A549 (cell line): ENCODE results near the gene KRTAP19-7. TPM values are rescaled to one million over a fixed set of nuclear protein-coding genes. Genes with fewer than 3 reads are reported as not detected.

Experiments used
- ATAC-seq, 2 experiments: fragments of 200-7000 bp in 1 of 2; fragments of >200 bp in 1 of 2; cut with Nextera tagmentation in 1 of 2; cut with Tn5 transposase in 1 of 2; 3 replicates each; pipeline versions ENCODE4 v1.8.0 to v1.9.1; 2018 to 2020; ENCODE audit warnings: mild to moderate bottlenecking in 1 of 2, moderate library complexity in 1 of 2
- CTCF ChIA-PET: fragments of 300-600 bp; sonication (Branson Sonifier 250); formaldehyde crosslinking; extraction: SDS; loops from one replicate; lab custom pipeline; 2021; ENCODE audit warnings: antibody characterized with exemption, inconsistent platforms; lab: Yijun Ruan, JAX
- POLR2A ChIA-PET: fragments of 350-600 bp; formaldehyde crosslinking; extraction: SDS; loops from one replicate; lab custom pipeline; 2021; ENCODE audit warnings: antibody characterized with exemption, inconsistent platforms; lab: Yijun Ruan, JAX
- DNase-seq, 2 experiments: peaks; one replicate each; pipeline versions ENCODE4 v3.0.0 to v3.0.0-alpha.2; 2011 to 2016; ENCODE audit warnings: low read depth in 1 of 2, low spot score in 1 of 2
- FAIRE-seq: peaks from 2 replicates; lab custom pipeline; 2011; peaks lifted over from hg19 to GRCh38; lab: Jason Lieb, UNC
- H3K27ac ChIP-seq, 2 experiments: fragments of >200 bp; sonication (Bioruptor Twin); formaldehyde crosslinking; 3 replicates each; pipeline ENCODE4 v1.5.1; 2016 to 2017
- H3K4me1 ChIP-seq: fragments of >200 bp; sonication (Bioruptor Twin); formaldehyde crosslinking; 3 replicates; pipeline ENCODE4 v1.6.1; 2016
- H3K4me2 ChIP-seq: fragments of >200 bp; sonication (Bioruptor Twin); formaldehyde crosslinking; 3 replicates; pipeline ENCODE4 v1.6.1; 2016
- H3K4me3 ChIP-seq: fragments of >200 bp; sonication (Bioruptor Twin); formaldehyde crosslinking; 3 replicates; pipeline ENCODE4 v1.5.1; 2016
- H3K9me3 ChIP-seq: fragments of >200 bp; sonication (Bioruptor Twin); formaldehyde crosslinking; 3 replicates; pipeline ENCODE4 v1.6.1; 2016
- CBX8 ChIP-seq: fragments of 200-600 bp; sonication (generic); IDR thresholded peaks from 2 replicates; pipeline ENCODE4 v1.6.1; 2016
- EHF ChIP-seq: fragments of 250-450 bp; sonication (Bioruptor Pico); IDR thresholded peaks from 2 replicates; pipeline ENCODE4 v1.5.0; 2020; ENCODE audit warnings: mild to moderate bottlenecking
- EHMT2 ChIP-seq: fragments of 200-600 bp; sonication (generic); IDR thresholded peaks from 2 replicates; pipeline ENCODE4 v1.6.1; 2016; ENCODE audit warnings: antibody characterized with exemption, low read depth, mild to moderate bottlenecking, moderate library complexity
- FOSB ChIP-seq: fragments of 250-450 bp; sonication (Bioruptor Pico); IDR thresholded peaks from 2 replicates; pipeline ENCODE4 v1.5.0; 2020; ENCODE audit warnings: mild to moderate bottlenecking, moderate library complexity
- HDAC2 ChIP-seq: fragments of 200-600 bp; sonication (generic); IDR thresholded peaks from 2 replicates; pipeline ENCODE4 v1.6.1; 2016
- HEYL ChIP-seq: fragments of 250-450 bp; sonication (Bioruptor Pico); IDR thresholded peaks from 2 replicates; pipeline ENCODE4 v1.8.0; 2021; ENCODE audit warnings: mild to moderate bottlenecking, moderate library complexity
- HOXB5 ChIP-seq: fragments of 250-450 bp; sonication (Bioruptor Pico); IDR thresholded peaks from 2 replicates; pipeline ENCODE4 v1.5.0; 2020; ENCODE audit warnings: mild to moderate bottlenecking, moderate library complexity
- JUN ChIP-seq, 2 experiments: fragments of >200 bp; sonication (Bioruptor Twin); formaldehyde crosslinking; IDR thresholded peaks; 2 replicates in 1 of 2; 3 replicates in 1 of 2; pipeline ENCODE4 v1.6.1; 2016 to 2017
- MAFK ChIP-seq: fragments of 450-650 bp; IDR thresholded peaks from 2 replicates; pipeline ENCODE4 v1.6.1; 2014; ENCODE audit not compliant: partially characterized antibody
- MAX ChIP-seq: IDR thresholded peaks from 2 replicates; pipeline ENCODE4 v1.6.1; 2012
- MAZ ChIP-seq: fragments of 150-350 bp; IDR thresholded peaks from 2 replicates; pipeline ENCODE4 v1.6.1; 2014; ENCODE audit warnings: antibody characterized with exemption, low read depth, low read length, borderline replicate concordance
- NFE2L2 ChIP-seq: fragments of 150-350 bp; conservative IDR thresholded peaks from 2 replicates; pipeline ENCODE4 v1.6.1; 2014; ENCODE audit warnings: low read length
- PHF8 ChIP-seq: fragments of 200-600 bp; sonication (generic); IDR thresholded peaks from 2 replicates; pipeline ENCODE4 v1.6.1; 2016; ENCODE audit warnings: low read depth, mild to moderate bottlenecking, antibody characterized with exemption, moderate library complexity, borderline replicate concordance
- POLR2AphosphoS2 ChIP-seq: conservative IDR thresholded peaks from 2 replicates; pipeline ENCODE4 v1.6.1; 2012; ENCODE audit warnings: low read length, improper control_type of control experiment, inconsistent platforms
- RAD21 ChIP-seq, 2 experiments: fragments of >200 bp in 1 of 2; sonication (Bioruptor Twin) in 1 of 2; formaldehyde crosslinking in 1 of 2; IDR thresholded peaks in 1 of 2; conservative IDR thresholded peaks in 1 of 2; 2 replicates in 1 of 2; 3 replicates in 1 of 2; pipeline ENCODE4 v1.6.1; 2012 to 2018; ENCODE audit warnings: inconsistent platforms in 1 of 2
- RCOR1 ChIP-seq: fragments of 150-350 bp; IDR thresholded peaks from 2 replicates; pipeline ENCODE4 v1.6.1; 2014; ENCODE audit warnings: antibody characterized with exemption, low read length, low read depth
- REST ChIP-seq: fragments of 200-600 bp; sonication (generic); IDR thresholded peaks from 2 replicates; pipeline ENCODE4 v1.6.1; 2016; ENCODE audit warnings: antibody characterized with exemption, mild to moderate bottlenecking, moderate library complexity
- SREBF2 ChIP-seq: fragments of 450-650 bp; IDR thresholded peaks from 2 replicates; pipeline ENCODE4 v1.6.1; 2014; ENCODE audit warnings: mild to moderate bottlenecking, moderate library complexity
- ZNF302 ChIP-seq: fragments of 250-450 bp; sonication (Bioruptor Pico); IDR thresholded peaks from 2 replicates; pipeline ENCODE4 v1.9.0; 2021; ENCODE audit warnings: inconsistent platforms, mild to moderate bottlenecking, moderate library complexity
- ZSCAN20 ChIP-seq: fragments of 250-450 bp; sonication (Bioruptor Pico); IDR thresholded peaks from 2 replicates; pipeline ENCODE4 v1.8.0; 2022; ENCODE audit warnings: mild to moderate bottlenecking, moderate library complexity
- WGBS: methylation state at CpG from one replicate; pipeline ENCODE4 v1.1.6; 2017; ENCODE audit errors: missing lambda C conversion rate; 5-methylcytosine and 5-hydroxymethylcytosine counted together
- polyA plus RNA-seq, 4 experiments: library from polyadenylated mRNA; depleted of rRNA in 3 of 4; stranded (reverse); fragments of >200 nt; fragmentation: RNase III in 1 of 4; extraction: RNeasy Plus Mini Kit Qiagen cat#74134 plus additional on column Dnase treatment in 1 of 4; gene quantifications; 2 replicates in 3 of 4; 3 replicates in 1 of 4; pipeline ENCODE4 v1.2.3, GENCODE V29; 2011 to 2017
- TF ChIP-seq, protein P1 (sequence below): fragments of >200 bp; sonication (Bioruptor Twin); formaldehyde crosslinking; IDR thresholded peaks from 3 replicates; pipeline ENCODE4 v1.6.1; 2016
- TF ChIP-seq, protein P2 (sequence below): fragments of 250-450 bp; sonication (Bioruptor Pico); IDR thresholded peaks from 2 replicates; pipeline ENCODE4 v1.5.0; 2020; ENCODE audit warnings: low read depth, mild to moderate bottlenecking, moderate library complexity
- TF ChIP-seq, protein P3 (sequence below): fragments of 450-650 bp; IDR thresholded peaks from 2 replicates; pipeline ENCODE4 v1.6.1; 2014; ENCODE audit warnings: antibody characterized with exemption
- TF ChIP-seq, protein P4 (sequence below): IDR thresholded peaks from 2 replicates; pipeline ENCODE4 v1.6.1; 2012; ENCODE audit warnings: low read depth, borderline replicate concordance
- TF ChIP-seq, protein P5 (sequence below): IDR thresholded peaks from 2 replicates; pipeline ENCODE4 v1.6.1; 2012

The KRTAP19-7 gene
- polyA plus RNA-seq, 2 of the 4 experiments (the other 2 are of a cell fraction) = not detected

- TF ChIP-seq, protein P1, sequence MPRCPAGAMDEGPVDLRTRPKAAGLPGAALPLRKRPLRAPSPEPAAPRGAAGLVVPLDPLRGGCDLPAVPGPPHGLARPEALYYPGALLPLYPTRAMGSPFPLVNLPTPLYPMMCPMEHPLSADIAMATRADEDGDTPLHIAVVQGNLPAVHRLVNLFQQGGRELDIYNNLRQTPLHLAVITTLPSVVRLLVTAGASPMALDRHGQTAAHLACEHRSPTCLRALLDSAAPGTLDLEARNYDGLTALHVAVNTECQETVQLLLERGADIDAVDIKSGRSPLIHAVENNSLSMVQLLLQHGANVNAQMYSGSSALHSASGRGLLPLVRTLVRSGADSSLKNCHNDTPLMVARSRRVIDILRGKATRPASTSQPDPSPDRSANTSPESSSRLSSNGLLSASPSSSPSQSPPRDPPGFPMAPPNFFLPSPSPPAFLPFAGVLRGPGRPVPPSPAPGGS = no peak
- TF ChIP-seq HDAC2 (no peak), JUN (IDR thresholded peaks at IDR 0.05) (no peak), MAFK (no peak), HOXB5 (CRISPR knock-in tag) (no peak), MAZ (no peak)
- TF ChIP-seq, protein P2, sequence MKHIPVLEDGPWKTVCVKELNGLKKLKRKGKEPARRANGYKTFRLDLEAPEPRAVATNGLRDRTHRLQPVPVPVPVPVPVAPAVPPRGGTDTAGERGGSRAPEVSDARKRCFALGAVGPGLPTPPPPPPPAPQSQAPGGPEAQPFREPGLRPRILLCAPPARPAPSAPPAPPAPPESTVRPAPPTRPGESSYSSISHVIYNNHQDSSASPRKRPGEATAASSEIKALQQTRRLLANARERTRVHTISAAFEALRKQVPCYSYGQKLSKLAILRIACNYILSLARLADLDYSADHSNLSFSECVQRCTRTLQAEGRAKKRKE (CRISPR knock-in tag) = no peak
Measured at GRCh38 chr21:30563630-30564029, 2.5 kb upstream of the KRTAP19-7 start (continued).

GRCh38 chr21:30563072-30563471 is 2.0 kb upstream of the KRTAP19-7 start:
- TF ChIP-seq NFE2L2 (no peak), ZNF302 (CRISPR knock-in tag) (no peak), HOXB5 (CRISPR knock-in tag) (no peak), CBX8 (no peak), EHF (CRISPR knock-in tag) (no peak), PHF8 (no peak), REST (no peak), HEYL (CRISPR knock-in tag) (no peak), SREBF2 (no peak), POLR2AphosphoS2 (no peak), EHMT2 (no peak), JUN (IDR thresholded peaks at IDR 0.05) (no peak), ZSCAN20 (CRISPR knock-in tag) (no peak), RAD21 (conservative IDR thresholded peaks at IDR 0.05 in 1 of 2, IDR thresholded peaks at IDR 0.05 in 1 of 2) (no peak), RCOR1 (no peak), FOSB (CRISPR knock-in tag) (no peak), MAX (no peak)
- TF ChIP-seq, protein P3, sequence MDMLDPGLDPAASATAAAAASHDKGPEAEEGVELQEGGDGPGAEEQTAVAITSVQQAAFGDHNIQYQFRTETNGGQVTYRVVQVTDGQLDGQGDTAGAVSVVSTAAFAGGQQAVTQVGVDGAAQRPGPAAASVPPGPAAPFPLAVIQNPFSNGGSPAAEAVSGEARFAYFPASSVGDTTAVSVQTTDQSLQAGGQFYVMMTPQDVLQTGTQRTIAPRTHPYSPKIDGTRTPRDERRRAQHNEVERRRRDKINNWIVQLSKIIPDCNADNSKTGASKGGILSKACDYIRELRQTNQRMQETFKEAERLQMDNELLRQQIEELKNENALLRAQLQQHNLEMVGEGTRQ = no peak
- TF ChIP-seq, protein P4, sequence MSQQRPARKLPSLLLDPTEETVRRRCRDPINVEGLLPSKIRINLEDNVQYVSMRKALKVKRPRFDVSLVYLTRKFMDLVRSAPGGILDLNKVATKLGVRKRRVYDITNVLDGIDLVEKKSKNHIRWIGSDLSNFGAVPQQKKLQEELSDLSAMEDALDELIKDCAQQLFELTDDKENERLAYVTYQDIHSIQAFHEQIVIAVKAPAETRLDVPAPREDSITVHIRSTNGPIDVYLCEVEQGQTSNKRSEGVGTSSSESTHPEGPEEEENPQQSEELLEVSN = no peak
- TF ChIP-seq, protein P5, sequence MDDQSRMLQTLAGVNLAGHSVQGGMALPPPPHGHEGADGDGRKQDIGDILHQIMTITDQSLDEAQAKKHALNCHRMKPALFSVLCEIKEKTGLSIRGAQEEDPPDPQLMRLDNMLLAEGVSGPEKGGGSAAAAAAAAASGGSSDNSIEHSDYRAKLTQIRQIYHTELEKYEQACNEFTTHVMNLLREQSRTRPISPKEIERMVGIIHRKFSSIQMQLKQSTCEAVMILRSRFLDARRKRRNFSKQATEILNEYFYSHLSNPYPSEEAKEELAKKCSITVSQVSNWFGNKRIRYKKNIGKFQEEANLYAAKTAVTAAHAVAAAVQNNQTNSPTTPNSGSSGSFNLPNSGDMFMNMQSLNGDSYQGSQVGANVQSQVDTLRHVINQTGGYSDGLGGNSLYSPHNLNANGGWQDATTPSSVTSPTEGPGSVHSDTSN = no peak
- WGBS = 28% methylated on average over 6 of the region's 6 CpGs
- H3K4me1 ChIP-seq = no peaks in the 10 kb centered on the region
- no peak overlapping the region for H3K4me3 ChIP-seq
- H3K27ac ChIP-seq = no peak overlapping the region
- ChIA-PET POLR2A (no interaction called here), CTCF (no interaction called here)
- DNase-seq (no peak), FAIRE-seq (no peak), ATAC-seq (no peak)
- no peak overlapping the region for H3K4me2 ChIP-seq
- H3K9me3 ChIP-seq = no peaks in the 10 kb centered on the region
